HL-60 (cell line): Measurements from ENCODE around the gene SVIL.

Source experiments
- CTCF ChIP-seq: IDR thresholded peaks from one replicate; pipeline ENCODE4 v1.5.1; 2011; ENCODE audit warnings: low read length, control low read depth, inconsistent platforms; ENCODE audit not compliant: insufficient read depth
- POLR2AphosphoS5 ChIP-seq: IDR thresholded peaks from 2 replicates; pipeline ENCODE4 v1.6.1; 2012; ENCODE audit warnings: low read depth

GRCh38 chr10:29517352-29517923, 117.3 kb downstream of the SVIL start:
- TF ChIP-seq POLR2AphosphoS5 = no peak
- peak; percentile 16 for TF ChIP-seq CTCF
